K562 (cell line): ENCODE measurements around the gene KHDC1. TPM values are rescaled to one million over a fixed set of nuclear protein-coding genes. Genes with fewer than 3 reads are reported as not detected.

Source experiments
- ATAC-seq: fragments of 200-7000 bp; cut with Tn5 transposase; 3 replicates; pipeline ENCODE4 v1.9.1; 2020; ENCODE audit warnings: moderate library complexity
- BruUV-seq: library from RNA; stranded (reverse); fragments of 400-500 nt; replicated peaks from 2 replicates; lab custom pipeline; 2021; lab: Mats Ljungman, UMichigan
- CTCF ChIA-PET: fragments of 300-600 bp; formaldehyde crosslinking; extraction: SDS; loops from one replicate; lab custom pipeline; 2021; ENCODE audit warnings: low intra/inter-chr PET ratio; lab: Yijun Ruan, JAX
- POLR2A ChIA-PET: fragments of 300-600, 350-650 bp; sonication (Branson Sonifier 250); formaldehyde crosslinking; extraction: SDS; loops from one replicate; lab custom pipeline; 2021; ENCODE audit warnings: antibody characterized with exemption, inconsistent platforms; lab: Yijun Ruan, JAX
- DNase-seq, 4 experiments: peaks; one replicate each; pipeline versions ENCODE4 v3.0.0 to v3.0.0-alpha.2; 2011 to 2018; ENCODE audit warnings: low spot score in 3 of 4, mixed read lengths in 3 of 4; ENCODE audit errors: extremely low read depth in 1 of 4
- FAIRE-seq: peaks from 2 replicates; lab custom pipeline; 2011; peaks lifted over from hg19 to GRCh38; lab: Jason Lieb, UNC
- H2AFZ ChIP-seq: 2 replicates; pipeline ENCODE4 v1.6.0; 2011; ENCODE audit warnings: low read depth, low read length, control low read depth, inconsistent platforms
- H3K27ac ChIP-seq: fragments of 200-600 bp; 3 replicates; pipeline ENCODE4 v1.8.0; 2011; ENCODE audit warnings: low read depth, mild to moderate bottlenecking, control low read depth, inconsistent platforms, low read length, moderate library complexity, mixed read lengths; ENCODE audit errors: extremely low read depth
- H3K27me3 ChIP-seq, 2 experiments: fragments of 300-600 bp in 1 of 2; 2 replicates in 1 of 2; 3 replicates in 1 of 2; pipeline versions ENCODE4 v1.6.0 to v1.8.0; 2011; ENCODE audit warnings: inconsistent platforms in 2 of 2, low read length in 2 of 2, mild to moderate bottlenecking in 1 of 2, mixed read lengths in 1 of 2, moderate library complexity in 1 of 2; ENCODE audit not compliant: control insufficient read depth in 2 of 2, insufficient read depth in 2 of 2
- H3K36me3 ChIP-seq: fragments of 300-600 bp; 3 replicates; pipeline ENCODE4 v1.8.0; 2011; ENCODE audit warnings: mild to moderate bottlenecking, low read length, inconsistent platforms; ENCODE audit not compliant: control insufficient read depth, insufficient read depth
- H3K4me1 ChIP-seq, 2 experiments: fragments of 200-600 bp in 1 of 2; replicated peaks in 1 of 2; 2 replicates in 1 of 2; 3 replicates in 1 of 2; pipeline versions ENCODE4 v1.5.1 to v1.8.0; 2011; ENCODE audit warnings: inconsistent platforms in 2 of 2, low read length in 2 of 2, mild to moderate bottlenecking in 1 of 2, mixed read lengths in 1 of 2, moderate library complexity in 1 of 2; ENCODE audit not compliant: control insufficient read depth in 2 of 2, insufficient read depth in 2 of 2
- H3K4me2 ChIP-seq: 2 replicates; pipeline ENCODE4 v1.6.1; 2011; ENCODE audit warnings: low read length, control low read depth, inconsistent platforms, mixed read lengths; ENCODE audit not compliant: insufficient read depth
- H3K4me3 ChIP-seq: fragments of 200-600 bp; sonication (generic), shearing (Covaris generic); 2 replicates; pipeline ENCODE4 v1.5.1; 2016; ENCODE audit warnings: control low read depth, inconsistent platforms
- H3K79me2 ChIP-seq: fragments of 200-600 bp; 3 replicates; pipeline ENCODE4 v1.8.0; 2011; ENCODE audit warnings: low read length, inconsistent platforms; ENCODE audit not compliant: control insufficient read depth, insufficient read depth
- H3K9ac ChIP-seq, 2 experiments: 2 replicates each; pipeline versions ENCODE4 v1.6.0 to v1.6.1; 2011; ENCODE audit warnings: low read depth in 2 of 2, low read length in 2 of 2, control low read depth in 1 of 2, inconsistent platforms in 1 of 2, mild to moderate bottlenecking in 1 of 2, mixed read lengths in 1 of 2; ENCODE audit not compliant: insufficient read depth in 1 of 2
- H3K9me1 ChIP-seq: one replicate; pipeline ENCODE4 v1.6.0; 2011; ENCODE audit warnings: inconsistent platforms, mild to moderate bottlenecking, low read length, moderate library complexity; ENCODE audit not compliant: control insufficient read depth, insufficient read depth
- H3K9me3 ChIP-seq: replicated peaks from 2 replicates; pipeline ENCODE4 v1.5.1; 2011; ENCODE audit warnings: low read depth, low read length, inconsistent platforms; ENCODE audit not compliant: control insufficient read depth, insufficient read depth
- H4K20me1 ChIP-seq: replicated peaks from 2 replicates; pipeline ENCODE4 v1.6.1; 2011; ENCODE audit warnings: low read length, inconsistent platforms, mixed read lengths; ENCODE audit not compliant: control insufficient read depth, insufficient read depth
- FOXK1 ChIP-seq: sonication (generic); formaldehyde crosslinking; IDR thresholded peaks from 2 replicates; pipeline ENCODE4 v1.8.0; 2022; ENCODE audit warnings: missing genetic modification reagents, mild to moderate bottlenecking, borderline replicate concordance
- MAZ ChIP-seq, 2 experiments: fragments of 450-650 bp in 1 of 2; sonication (generic) in 1 of 2; formaldehyde crosslinking; IDR thresholded peaks in 1 of 2; conservative IDR thresholded peaks in 1 of 2; 2 replicates each; pipeline versions ENCODE4 v1.4.0 to v1.5.0; 2020; ENCODE audit warnings: mild to moderate bottlenecking in 1 of 2, missing genetic modification reagents in 1 of 2
- TCF3 ChIP-seq: sonication (generic); formaldehyde crosslinking; IDR thresholded peaks from 2 replicates; pipeline ENCODE4 v1.4.0; 2020; ENCODE audit warnings: mild to moderate bottlenecking, missing genetic modification reagents
- TEAD2 ChIP-seq: fragments of 450-650 bp; IDR thresholded peaks from 2 replicates; pipeline ENCODE4 v1.6.1; 2016; ENCODE audit warnings: missing genetic modification characterization, control low read depth, missing compliant biosample characterization
- TSHZ1 ChIP-seq: fragments of 250-450 bp; sonication (Bioruptor Pico); IDR thresholded peaks from 2 replicates; pipeline ENCODE4 v1.4.0; 2020; ENCODE audit warnings: mild to moderate bottlenecking, moderate library complexity
- WGBS: fragments of 100-300 bp; shearing (Covaris generic); methylation state at CpG from one replicate; pipeline ENCODE4 v1.1.6; 2016; ENCODE audit warnings: low coverage, mixed read lengths; ENCODE audit not compliant: insufficient coverage; ENCODE audit errors: missing lambda C conversion rate; 5-methylcytosine and 5-hydroxymethylcytosine counted together
- in situ Hi-C: fragments of 300-500 bp; cut with MboI; formaldehyde crosslinking; loops from 4 replicates; pipeline ENCODE4 v1.15.0; 2018; ENCODE audit warnings: inconsistent platforms, mixed read lengths
- intact Hi-C: fragments of 100-400 bp; cut with micrococcal nuclease; formaldehyde crosslinking; loops from 2 replicates; pipeline ENCODE4 v1.14.2; 2022
- polyA plus RNA-seq, 8 experiments: library from polyadenylated mRNA; depleted of rRNA in 4 of 8; stranded (reverse) in 5 of 8; unstranded in 3 of 8; fragments of >200 nt; fragmentation: Nextera tagmentation in 2 of 8; fragmentation: Illumina TruSeq in 1 of 8; extraction: Ambion mirVana in 2 of 8; extraction: Trizol in 1 of 8; gene quantifications; 2 replicates each; pipeline versions ENCODE4 v1.2.1 to v1.2.3, GENCODE V29; 2011 to 2014; ENCODE audit warnings: inconsistent platforms in 1 of 8, missing spikeins in 1 of 8
- total RNA-seq, 7 experiments: library from RNA; depleted of rRNA in 6 of 7; stranded (reverse); fragments of >200 nt in 6 of 7; fragmentation: Illumina TruSeq in 2 of 7; extraction: Trizol in 2 of 7; gene quantifications; 2 replicates each; pipeline versions ENCODE4 v1.2.1 to v1.2.3, GENCODE V29; 2011 to 2021; ENCODE audit warnings: low replicate concordance in 1 of 7
- TF ChIP-seq, protein P1 (sequence below): fragments of 450-650 bp; formaldehyde crosslinking; IDR thresholded peaks from 2 replicates; pipeline ENCODE4 v1.4.0; 2022; ENCODE audit warnings: mild to moderate bottlenecking, moderate library complexity
- TF ChIP-seq, protein P2 (sequence below), 2 experiments: fragments of 450-650 bp; formaldehyde crosslinking in 1 of 2; IDR thresholded peaks; 2 replicates each; pipeline versions ENCODE4 v1.4.0 to v1.6.1; 2014 to 2020; ENCODE audit warnings: mild to moderate bottlenecking in 2 of 2, borderline replicate concordance in 1 of 2, low read depth in 1 of 2

Gene KHDC1
- total and polyA plus RNA-seq, 9 of the 15 experiments (the other 6 are each of a cell fraction or from before 2014, with no cell fraction given) = 2.5 to 19.5 (median 8.0) TPM

DNA sequence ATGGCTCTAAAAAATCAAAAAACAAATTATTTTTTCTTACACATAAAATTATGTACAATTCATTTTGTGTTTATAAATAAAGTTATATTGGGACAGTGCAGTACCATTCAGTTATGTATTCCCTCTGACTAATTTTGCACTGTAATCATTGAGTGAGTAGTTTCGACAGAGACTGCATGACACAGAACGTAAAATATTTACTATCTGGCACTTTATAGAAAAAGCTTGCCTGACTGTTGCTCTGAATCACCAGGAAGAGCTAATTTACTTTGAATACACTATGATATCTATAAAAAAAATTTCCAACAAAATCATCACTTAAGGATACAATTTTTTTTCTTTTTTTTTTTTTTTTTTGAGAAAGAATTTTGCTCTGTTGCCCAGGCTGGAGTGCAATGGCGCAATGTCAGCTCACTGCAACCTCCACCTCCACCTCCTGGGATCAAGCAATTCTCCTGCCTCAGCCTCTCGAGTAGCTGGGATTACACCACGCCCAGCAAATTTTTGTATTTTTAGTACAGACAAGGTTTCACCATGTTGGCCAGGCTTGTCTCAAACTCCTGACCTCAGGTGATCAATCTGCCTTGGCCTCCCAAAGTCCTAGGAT, 26.7 kb downstream of the KHDC1 start (continued):
- TF ChIP-seq TSHZ1 (CRISPR knock-in tag) (no peak), TEAD2 (tag) (no peak), MAZ (CRISPR knock-in tag; conservative IDR thresholded peaks at IDR 0.05 in 1 of 2, IDR thresholded peaks at IDR 0.05 in 1 of 2) (no peak)
- TF ChIP-seq, protein P1, sequence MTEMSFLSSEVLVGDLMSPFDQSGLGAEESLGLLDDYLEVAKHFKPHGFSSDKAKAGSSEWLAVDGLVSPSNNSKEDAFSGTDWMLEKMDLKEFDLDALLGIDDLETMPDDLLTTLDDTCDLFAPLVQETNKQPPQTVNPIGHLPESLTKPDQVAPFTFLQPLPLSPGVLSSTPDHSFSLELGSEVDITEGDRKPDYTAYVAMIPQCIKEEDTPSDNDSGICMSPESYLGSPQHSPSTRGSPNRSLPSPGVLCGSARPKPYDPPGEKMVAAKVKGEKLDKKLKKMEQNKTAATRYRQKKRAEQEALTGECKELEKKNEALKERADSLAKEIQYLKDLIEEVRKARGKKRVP (CRISPR knock-in tag) = no peak

DNA sequence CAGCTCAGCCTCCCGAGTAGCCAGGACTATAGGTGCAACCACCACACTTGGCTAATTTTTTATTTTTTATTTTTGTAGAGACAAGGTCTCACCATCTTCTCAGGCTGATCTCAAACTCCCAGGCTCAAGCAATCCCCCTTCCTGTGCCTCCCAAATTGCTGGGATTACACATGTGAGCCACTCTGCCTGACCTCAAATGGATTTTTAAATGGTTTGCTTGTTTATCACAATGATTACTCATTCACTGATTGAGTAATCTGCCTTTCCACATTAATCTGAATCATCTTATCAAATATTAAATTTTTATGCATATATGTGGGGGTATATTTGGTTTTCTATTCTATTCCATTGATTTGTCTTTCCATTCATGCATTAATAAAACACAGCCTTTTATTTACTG, 28.3 kb downstream of the KHDC1 start:
- no peak overlapping the region for H3K9ac ChIP-seq
- ATAC-seq (no peak), DNase-seq (no peak), FAIRE-seq (no peak)
- no peak overlapping the region for H3K27ac ChIP-seq
- H3K36me3 ChIP-seq = no peaks in the 10 kb centered on the region
- no TSS peak for BruUV-seq
- H3K4me3 ChIP-seq = no peak overlapping the region
- intact Hi-C loops = no loop called here
- in situ Hi-C loops = no loop called here
- peaks cover 4 to 15% of the 10 kb centered on the region in 2 experiments; a peak in 2 of 5 replicates for H3K27me3 ChIP-seq
- no peaks in the 10 kb centered on the region for H3K9me1 ChIP-seq
- ChIA-PET POLR2A (no interaction called here), CTCF (no interaction called here)
- H4K20me1 ChIP-seq = no peaks in the 10 kb centered on the region
- no peak overlapping the region for H3K4me2 ChIP-seq
- no peak overlapping the region for H2AFZ ChIP-seq
- 0% methylated on average over 1 of the region's 1 CpG for WGBS
- H3K79me2 ChIP-seq = no peaks in the 10 kb centered on the region
- H3K4me1 ChIP-seq = no peaks in the 10 kb centered on the region
- no peaks in the 10 kb centered on the region for H3K9me3 ChIP-seq
- TF ChIP-seq, protein P2, sequence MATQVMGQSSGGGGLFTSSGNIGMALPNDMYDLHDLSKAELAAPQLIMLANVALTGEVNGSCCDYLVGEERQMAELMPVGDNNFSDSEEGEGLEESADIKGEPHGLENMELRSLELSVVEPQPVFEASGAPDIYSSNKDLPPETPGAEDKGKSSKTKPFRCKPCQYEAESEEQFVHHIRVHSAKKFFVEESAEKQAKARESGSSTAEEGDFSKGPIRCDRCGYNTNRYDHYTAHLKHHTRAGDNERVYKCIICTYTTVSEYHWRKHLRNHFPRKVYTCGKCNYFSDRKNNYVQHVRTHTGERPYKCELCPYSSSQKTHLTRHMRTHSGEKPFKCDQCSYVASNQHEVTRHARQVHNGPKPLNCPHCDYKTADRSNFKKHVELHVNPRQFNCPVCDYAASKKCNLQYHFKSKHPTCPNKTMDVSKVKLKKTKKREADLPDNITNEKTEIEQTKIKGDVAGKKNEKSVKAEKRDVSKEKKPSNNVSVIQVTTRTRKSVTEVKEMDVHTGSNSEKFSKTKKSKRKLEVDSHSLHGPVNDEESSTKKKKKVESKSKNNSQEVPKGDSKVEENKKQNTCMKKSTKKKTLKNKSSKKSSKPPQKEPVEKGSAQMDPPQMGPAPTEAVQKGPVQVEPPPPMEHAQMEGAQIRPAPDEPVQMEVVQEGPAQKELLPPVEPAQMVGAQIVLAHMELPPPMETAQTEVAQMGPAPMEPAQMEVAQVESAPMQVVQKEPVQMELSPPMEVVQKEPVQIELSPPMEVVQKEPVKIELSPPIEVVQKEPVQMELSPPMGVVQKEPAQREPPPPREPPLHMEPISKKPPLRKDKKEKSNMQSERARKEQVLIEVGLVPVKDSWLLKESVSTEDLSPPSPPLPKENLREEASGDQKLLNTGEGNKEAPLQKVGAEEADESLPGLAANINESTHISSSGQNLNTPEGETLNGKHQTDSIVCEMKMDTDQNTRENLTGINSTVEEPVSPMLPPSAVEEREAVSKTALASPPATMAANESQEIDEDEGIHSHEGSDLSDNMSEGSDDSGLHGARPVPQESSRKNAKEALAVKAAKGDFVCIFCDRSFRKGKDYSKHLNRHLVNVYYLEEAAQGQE (IDR thresholded peaks at IDR 0.05; ENCODE audit: borderline replicate concordance) = no peak
- TF ChIP-seq, protein P2 (CRISPR knock-in tag; IDR thresholded peaks at IDR 0.05; ENCODE audit: low read depth) = no peak
- TF ChIP-seq FOXK1 (CRISPR knock-in tag) = no peak
- TF ChIP-seq TCF3 (CRISPR knock-in tag) = no peak
